Lower lobe of right lung (tissue), 2 donors: Measurements from ENCODE around the gene GPR39. TPM values are rescaled to one million over a fixed set of nuclear protein-coding genes. Genes with fewer than 3 reads are reported as not detected.
"Not testable (repeated sequence)": the region's sequence is repeated elsewhere in the genome, so short reads cannot be mapped to it uniquely, and the experiment has no call there.

Source experiments
- ATAC-seq, 2 donors: fragments of 200-7000 bp; cut with Tn5 transposase; one replicate each; pipeline ENCODE4 v1.9.1; 2020 to 2022; ENCODE audit warnings: mild to moderate bottlenecking in 2 of 2, moderate library complexity in 2 of 2
- DNase-seq: peaks from one replicate; pipeline ENCODE4 v3.0.0-alpha.2; 2020
- H3K27ac ChIP-seq: fragments of 200-600 bp; one replicate; pipeline ENCODE4 v1.8.0; 2022
- H3K27me3 ChIP-seq: fragments of 200-600 bp; one replicate; pipeline ENCODE4 v1.8.0; 2022; ENCODE audit warnings: low read depth
- H3K36me3 ChIP-seq: fragments of 200-600 bp; one replicate; pipeline ENCODE4 v1.8.0; 2022; ENCODE audit warnings: mild to moderate bottlenecking
- H3K4me1 ChIP-seq: fragments of 200-600 bp; one replicate; pipeline ENCODE4 v1.8.0; 2022
- H3K4me3 ChIP-seq: fragments of 200-600 bp; one replicate; pipeline ENCODE4 v1.8.0; 2022; ENCODE audit warnings: mild to moderate bottlenecking
- H3K9me3 ChIP-seq: fragments of 200-600 bp; one replicate; pipeline ENCODE4 v1.8.0; 2022
- CTCF ChIP-seq: fragments of 200-600 bp; IDR thresholded peaks from one replicate; pipeline ENCODE4 v1.8.0; 2022; ENCODE audit warnings: antibody characterized with exemption, mild to moderate bottlenecking
- intact Hi-C: fragments of 100-400 bp; cut with DNase I; formaldehyde crosslinking; loops from one replicate; pipeline ENCODE4 v1.11.0; 2022
- total RNA-seq: library from RNA; stranded (reverse); fragmentation: NEBNext Ultra II Directional; extraction: Animal tissue kit (Norgen Biotek cat#: 25700); gene quantifications from one replicate; pipeline ENCODE4 v1.2.1, GENCODE V29; 2021
- donor health status: DM: no; HTN: yes; CAD: no; lungs with severe emphysema.

The GPR39 gene
- total RNA-seq, 1 donor from 2014 or later = 11.2 TPM

- Histone ChIP-seq H3K9me3 (no peaks in the 10 kb centered on the region), H3K27me3 (no peaks in the 10 kb centered on the region), H3K4me1 (no peaks in the 10 kb centered on the region), H3K36me3 (no peaks in the 10 kb centered on the region), H3K4me3 (no peak overlapping the region), H3K27ac (no peak overlapping the region)
- DNase-seq (no peak), ATAC-seq (no peak)
- intact Hi-C loops = no loop called here
- no peak for TF ChIP-seq CTCF
Observed at GRCh38 chr2:132387126-132387525, 29.5 kb upstream of the GPR39 start.

- no peaks in the 10 kb centered on the region for H3K36me3 ChIP-seq
Observed at GRCh38 chr2:132390076-132390475, 26.5 kb upstream of the GPR39 start.

GRCh38 chr2:132391378-132391777 lies 25.2 kb upstream of the GPR39 start:
- intact Hi-C loops = no loop called here
- H3K36me3 ChIP-seq = no peaks in the 10 kb centered on the region
- no peak overlapping the region for H3K27ac ChIP-seq
- H3K27me3 ChIP-seq = no peaks in the 10 kb centered on the region
- ATAC-seq (no peak), DNase-seq (no peak)
- H3K4me1 ChIP-seq = no peaks in the 10 kb centered on the region
- no peak overlapping the region for H3K4me3 ChIP-seq
- no peak for TF ChIP-seq CTCF
- no peaks in the 10 kb centered on the region for H3K9me3 ChIP-seq

More at GRCh38 chr2:132390076-132390475, 26.5 kb upstream of the GPR39 start:
- H3K4me3 ChIP-seq = no peak overlapping the region
- ATAC-seq (no peak), DNase-seq (no peak)
- no peaks in the 10 kb centered on the region for H3K27me3 ChIP-seq
- H3K4me1 ChIP-seq = no peaks in the 10 kb centered on the region
- intact Hi-C loops = no loop called here
- TF ChIP-seq CTCF = no peak
- no peak overlapping the region for H3K27ac ChIP-seq
- no peaks in the 10 kb centered on the region for H3K9me3 ChIP-seq

GRCh38 chr2:132392221-132392620 lies 24.4 kb upstream of the GPR39 start:
- no peaks in the 10 kb centered on the region for H3K36me3 ChIP-seq
- H3K27ac ChIP-seq = no peak overlapping the region
- ATAC-seq (no peak), DNase-seq (no peak)
- no peaks in the 10 kb centered on the region for H3K4me1 ChIP-seq
- intact Hi-C loops = no loop called here
- no peaks in the 10 kb centered on the region for H3K27me3 ChIP-seq
- H3K9me3 ChIP-seq = no peaks in the 10 kb centered on the region
- no peak overlapping the region for H3K4me3 ChIP-seq
- no peak for TF ChIP-seq CTCF

- no peak for TF ChIP-seq CTCF
- no peaks in the 10 kb centered on the region for H3K36me3 ChIP-seq
- no peak for ATAC-seq
- intact Hi-C loops = no loop called here
- no peak for DNase-seq
- no peak overlapping the region for H3K27ac ChIP-seq
- no peaks in the 10 kb centered on the region for H3K4me1 ChIP-seq
- H3K4me3 ChIP-seq = no peak overlapping the region
- no peaks in the 10 kb centered on the region for H3K9me3 ChIP-seq
- no peaks in the 10 kb centered on the region for H3K27me3 ChIP-seq
Observed at GRCh38 chr2:132392879-132393278, 23.7 kb upstream of the GPR39 start.

GRCh38 chr2:132397042-132397441 lies 19.6 kb upstream of the GPR39 start:
- H3K36me3 ChIP-seq, DNase-seq, H3K27me3 ChIP-seq, intact Hi-C loops, H3K4me3 ChIP-seq, H3K9me3 ChIP-seq, ATAC-seq, H3K4me1 ChIP-seq, H3K27ac ChIP-seq: not testable (repeated sequence)
